Stimulated activated CD8-positive, alpha-beta memory T cell treated with anti-CD3 and anti-CD28 coated beads, Interleukin-15, amount 100 ng/mL, for 4 hours (primary cell): ENCODE data around the gene CENPP.
A peak's percentile ranks its signal among the peaks of the same experiment; 100 is the strongest.
"Not testable (repeated sequence)": the region's sequence is repeated elsewhere in the genome, so short reads cannot be mapped to it uniquely, and the experiment has no call there.

Experiments
- DNase-seq, 2 donors: peaks; one replicate each; pipeline ENCODE4 v3.0.0-alpha.2; 2020; ENCODE audit warnings: low read depth in 2 of 2

The CENPP gene

DNA sequence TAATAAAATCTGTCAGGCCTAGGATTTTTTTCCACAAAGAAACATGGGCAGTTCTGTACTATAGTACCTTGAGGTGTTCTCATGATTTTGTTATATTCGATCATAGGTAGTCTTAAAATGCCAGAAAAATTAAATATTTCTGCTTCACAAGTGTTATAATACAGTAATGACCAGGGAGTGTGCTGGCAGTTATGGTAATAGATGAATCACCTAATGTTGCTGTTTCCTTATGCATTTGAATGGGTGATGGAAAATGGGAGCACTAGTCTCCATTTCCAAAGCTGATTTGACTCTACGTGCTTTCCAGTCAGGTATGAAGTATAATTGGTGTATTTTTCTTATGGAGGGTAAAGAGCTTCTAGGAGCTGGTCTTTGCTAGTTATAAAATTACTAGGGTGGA lies 54.9 kb downstream of the CENPP start:
- no peak for DNase-seq

DNA sequence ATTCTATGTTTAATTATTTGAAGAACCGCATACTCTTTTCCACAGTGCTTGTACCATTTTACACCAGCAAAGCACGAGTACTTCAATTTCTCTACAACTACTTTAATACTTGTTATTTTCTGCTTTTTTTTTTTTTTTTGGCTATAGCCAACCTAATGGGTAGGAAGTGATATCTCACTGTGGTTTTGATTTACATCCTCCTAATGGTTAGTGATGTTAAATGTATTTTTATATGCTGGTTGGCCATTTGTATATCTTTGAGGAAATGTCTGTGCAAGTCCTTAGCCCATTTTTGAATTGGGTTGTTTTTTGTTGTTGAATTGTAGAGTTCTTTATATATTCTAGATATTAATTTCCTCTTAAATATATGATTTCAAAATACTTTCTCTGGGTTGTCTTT lies 56.0 kb downstream of the CENPP start:
- DNase-seq, result no peak

DNA sequence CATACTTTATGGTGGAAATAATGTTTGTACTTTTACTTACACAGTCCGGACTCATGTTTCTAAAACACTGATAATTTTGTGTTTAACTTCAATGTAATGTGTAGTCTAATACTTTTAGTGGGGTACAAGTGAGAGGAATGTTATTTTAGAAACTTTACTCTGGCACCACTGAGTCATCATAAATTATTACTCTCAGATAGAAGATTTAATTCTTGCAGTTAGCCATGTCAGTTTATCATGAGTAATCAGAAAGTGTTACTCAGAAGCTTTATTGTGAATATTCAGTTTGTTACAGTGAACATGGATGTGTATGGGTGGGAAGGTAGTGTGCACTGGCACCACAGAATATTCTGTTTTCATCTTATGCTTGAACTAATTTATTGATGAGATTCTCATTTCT lies 58.6 kb downstream of the CENPP start:
- no peak for DNase-seq

DNA sequence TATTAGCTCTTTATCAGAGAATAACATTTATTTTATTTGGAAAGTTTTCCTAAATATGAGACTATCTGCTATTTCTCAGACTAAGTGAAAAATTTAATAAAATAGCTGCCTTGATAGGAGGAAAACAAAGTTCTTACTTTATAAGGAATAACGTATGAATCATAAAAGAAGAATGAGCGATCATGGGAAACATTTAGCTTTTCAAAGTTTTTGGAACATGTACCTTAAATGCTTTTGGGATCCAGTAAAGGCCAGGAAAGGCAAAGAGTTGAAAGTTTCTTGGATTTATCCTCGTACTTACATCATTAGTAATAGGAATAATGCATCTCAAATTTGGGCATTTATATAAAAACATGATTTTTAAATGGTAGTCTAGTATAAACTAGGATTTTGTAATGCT lies 59.2 kb downstream of the CENPP start:
- DNase-seq, result no peak

DNA sequence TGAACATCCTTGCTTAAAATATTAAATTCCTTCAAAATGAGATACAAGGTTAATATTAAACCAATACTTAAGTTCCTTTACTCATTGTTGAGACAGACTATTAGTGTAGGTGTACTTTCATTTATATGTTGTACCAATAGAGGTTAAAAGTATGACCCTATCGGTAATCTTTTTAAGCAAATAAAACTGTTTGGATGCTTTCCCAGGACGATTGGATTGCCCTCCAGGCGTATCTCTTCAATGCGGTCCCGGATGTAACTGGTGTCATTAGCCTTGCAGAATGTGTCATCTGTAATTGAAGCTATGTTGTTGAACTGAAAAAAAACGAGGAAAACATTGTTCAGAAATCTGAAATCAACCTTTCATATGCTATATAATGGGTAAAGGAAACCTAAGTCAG lies 59.7 kb downstream of the CENPP start:
- no peak for DNase-seq

DNA sequence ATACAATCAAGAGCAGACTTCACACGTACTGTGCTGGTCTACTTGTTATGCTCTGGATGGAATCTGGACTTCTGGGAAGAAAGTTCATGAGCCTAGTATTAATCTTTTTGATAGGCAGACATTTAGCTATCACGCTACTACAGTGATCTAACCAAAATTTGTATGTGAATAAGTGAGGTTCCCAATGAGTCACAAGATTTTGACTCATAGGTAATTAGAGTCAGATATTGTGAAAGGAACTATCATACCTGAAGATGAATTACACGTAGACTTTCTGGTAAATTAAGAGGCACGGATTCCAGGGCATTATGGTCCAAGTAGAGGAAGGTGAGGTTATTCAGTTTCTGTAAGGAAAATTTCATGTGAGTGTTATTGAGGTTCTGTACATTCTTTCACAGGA lies 60.2 kb downstream of the CENPP start:
- no peak for DNase-seq

DNA sequence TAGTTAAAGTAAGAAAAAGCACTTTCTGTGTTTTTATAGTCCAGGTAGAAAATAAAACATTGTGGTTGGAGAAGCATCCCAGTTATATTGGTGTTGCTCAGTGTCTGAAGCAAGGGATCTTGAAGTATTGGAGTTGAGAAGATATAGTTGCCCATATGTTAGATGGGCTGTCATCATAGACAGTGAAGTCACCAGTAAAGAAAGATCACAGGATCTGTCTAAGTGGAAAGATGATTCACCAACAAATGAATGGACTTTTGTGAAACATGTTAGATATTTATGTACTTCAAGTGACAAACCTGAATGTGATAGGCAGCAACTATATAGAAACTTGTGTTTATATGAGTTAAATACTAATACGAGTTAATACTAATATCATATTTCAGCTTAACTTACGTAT lies 66.9 kb downstream of the CENPP start:
- no peak for DNase-seq

DNA sequence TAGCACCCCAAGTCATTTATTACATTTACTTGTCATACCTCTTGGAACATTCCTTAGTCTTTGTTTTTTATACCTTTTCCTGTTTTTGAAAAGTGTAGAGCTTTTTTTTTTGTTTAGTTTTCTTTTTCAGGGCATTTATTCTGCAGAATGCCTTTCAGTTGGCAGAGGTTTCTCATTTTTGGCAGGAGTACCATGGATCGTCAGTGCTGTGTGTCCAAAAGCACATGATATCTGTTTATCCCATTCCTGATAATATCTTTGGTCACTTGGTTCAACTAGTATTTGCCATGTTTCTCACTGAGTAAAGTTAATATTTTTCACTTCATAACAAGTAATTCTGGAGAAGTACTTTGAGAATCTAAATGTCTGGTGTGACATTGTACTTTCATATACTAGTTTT lies 67.9 kb downstream of the CENPP start:
- DNase-seq, result no peak

DNA sequence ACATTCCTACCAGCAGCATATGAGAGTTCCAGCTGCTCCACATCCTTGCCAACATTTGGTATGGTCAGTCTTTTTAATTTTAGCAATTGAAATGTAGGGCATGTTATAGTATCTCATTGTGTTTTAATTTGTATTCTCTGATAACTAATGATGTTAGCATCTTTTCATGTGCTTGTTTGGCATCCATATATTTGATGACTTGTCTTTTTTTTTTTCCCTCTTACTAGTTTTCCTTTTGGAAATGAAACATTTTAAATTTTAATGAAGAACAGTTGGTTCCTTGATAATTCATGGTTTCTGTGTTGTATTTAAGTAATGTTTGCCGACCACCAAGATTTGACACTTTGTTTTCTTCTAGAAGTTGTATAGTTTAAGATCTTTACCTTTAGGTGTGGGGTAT lies 69.9 kb downstream of the CENPP start:
- DNase-seq, result no peak

DNA sequence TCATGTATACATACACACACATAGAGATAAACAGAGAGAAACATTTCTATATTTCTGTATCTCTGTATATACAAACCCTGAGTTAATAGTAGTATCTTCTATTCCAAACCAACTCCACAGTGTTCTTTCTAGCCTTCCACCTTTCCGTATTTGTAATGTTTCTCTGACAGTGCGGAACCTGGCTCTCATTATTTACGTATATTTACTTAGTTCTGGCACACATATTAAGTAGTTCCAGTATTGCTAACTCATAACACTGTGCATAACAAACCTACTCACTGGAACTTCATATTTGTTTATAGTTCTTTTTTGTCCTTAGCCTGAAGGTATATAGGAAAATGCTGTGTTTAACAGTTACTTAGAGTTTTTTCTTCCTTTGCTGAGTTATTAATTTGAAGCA lies 72.1 kb downstream of the CENPP start:
- no peak for DNase-seq

DNA sequence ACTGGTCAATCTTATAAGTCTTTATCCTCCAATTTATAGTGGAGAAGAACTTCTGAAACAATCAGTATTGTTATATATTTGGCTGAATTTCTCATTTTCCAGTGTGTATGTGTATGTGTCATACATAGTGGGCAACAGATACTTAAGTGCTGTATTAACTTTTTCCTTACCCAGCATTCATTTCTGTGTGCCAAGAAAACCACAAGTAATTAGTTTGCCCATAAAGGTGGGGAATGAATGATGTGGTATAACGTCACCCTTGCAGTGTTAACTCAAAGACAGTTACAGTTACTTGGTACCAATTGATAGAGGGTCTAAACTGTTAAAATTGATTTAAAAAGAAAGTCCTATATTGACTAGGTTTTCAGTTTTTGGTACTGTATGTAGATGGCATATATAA lies 76.6 kb downstream of the CENPP start:
- DNase-seq, result no peak

DNA sequence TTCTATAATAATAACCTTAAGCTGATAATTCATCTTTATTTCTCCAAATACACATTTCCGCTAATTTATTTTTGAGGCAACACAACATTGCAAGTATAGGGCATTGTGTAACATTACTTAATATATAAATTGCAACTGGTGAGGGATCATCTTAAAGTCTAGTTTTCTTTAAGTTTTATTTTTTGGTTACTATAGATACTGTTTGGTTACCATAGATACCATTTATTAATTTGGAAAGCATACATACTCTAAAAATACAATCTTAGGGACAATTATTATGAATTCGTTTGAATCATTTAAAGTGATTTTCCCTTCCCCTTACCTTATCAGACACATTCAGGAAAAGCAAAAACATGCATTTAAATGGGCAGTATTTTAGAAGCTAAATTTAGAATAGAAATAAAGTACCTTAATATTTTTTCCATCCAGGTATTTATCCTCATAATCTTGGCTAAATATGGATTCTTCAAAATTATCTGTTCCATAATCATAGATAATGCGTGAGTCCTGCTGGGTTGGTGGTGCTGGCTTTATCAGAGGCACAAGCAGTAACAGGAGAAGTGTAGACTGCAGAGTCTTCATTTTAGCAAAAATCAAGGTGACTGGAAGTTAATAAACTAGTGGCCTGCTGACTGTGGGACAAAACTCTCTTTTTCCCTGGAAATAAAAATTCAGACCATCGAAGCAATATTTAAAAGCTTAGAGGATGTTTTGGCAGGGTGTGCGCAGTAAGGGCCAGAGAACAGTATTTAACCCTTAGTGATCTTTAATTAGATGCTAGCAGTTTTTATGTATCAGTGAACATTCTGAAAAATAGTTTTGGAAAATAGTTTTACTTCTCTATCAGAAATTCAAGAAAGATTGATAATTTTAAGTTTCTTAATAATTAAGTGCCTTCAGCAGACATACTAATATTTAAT lies 77.3 kb downstream of the CENPP start:
- no peak for DNase-seq

DNA sequence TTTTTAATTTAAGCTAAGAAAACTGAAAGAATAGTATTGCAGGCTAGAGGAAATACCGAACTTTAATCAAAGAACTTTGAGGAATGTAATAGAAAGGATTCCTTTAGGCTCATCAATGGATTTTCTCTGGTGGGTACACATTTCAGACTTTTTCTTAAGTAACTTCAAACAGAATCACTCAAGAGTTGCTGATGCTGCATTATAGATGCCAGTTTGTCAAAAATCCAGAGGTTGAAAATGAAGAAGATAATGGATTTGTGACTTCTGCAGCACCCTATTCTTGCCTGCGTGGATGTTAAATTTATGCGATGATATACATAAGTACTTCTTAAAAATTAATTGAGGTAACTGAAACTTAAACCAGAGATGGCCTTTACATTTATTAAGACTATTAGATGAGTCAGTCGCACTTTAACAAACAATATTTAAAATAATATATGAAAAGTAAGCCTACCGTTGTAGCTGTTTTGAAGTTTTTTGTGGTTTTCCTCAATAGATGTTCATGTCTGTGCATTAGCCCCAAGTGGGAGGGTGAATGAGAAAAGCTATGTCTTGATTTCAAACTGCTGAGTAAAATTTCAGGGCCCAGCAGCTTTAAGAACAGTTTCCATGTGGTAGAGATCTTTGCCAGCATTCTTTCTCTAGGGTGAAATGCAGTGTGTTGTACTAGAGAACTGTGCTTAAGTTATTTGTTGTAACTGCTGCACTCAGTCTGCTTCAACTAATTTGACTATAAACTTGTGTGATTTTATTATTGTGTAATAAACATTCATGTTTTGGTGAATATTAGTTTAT lies 78.5 kb downstream of the CENPP start, which contains the start of gene OGN:
Gene OGN, minus strand, starts transcription at position 537 of the 795 bp plus-strand sequence. CDS start 1,171 bp downstream, outside the sequence.
- DNase-seq, result no peak

DNA sequence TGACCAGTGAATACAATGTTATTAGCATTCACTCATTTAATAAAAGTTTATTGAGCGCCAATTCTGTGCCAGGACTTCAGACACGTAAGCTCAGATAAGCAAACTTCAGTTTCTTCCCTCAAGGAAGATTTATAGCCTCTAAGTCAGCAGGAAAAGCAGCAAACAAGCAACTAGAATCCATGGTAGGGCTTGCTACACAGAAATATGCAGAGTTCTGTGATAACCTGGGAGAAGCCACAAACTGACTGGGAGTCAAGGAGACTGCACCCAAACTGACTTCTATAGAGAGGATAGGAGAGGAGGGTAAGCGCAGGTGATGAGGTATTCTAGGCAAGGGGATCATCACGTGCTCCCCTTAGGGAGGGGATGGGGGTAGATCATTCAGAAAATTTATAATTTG lies 80.1 kb downstream of the CENPP start:
- DNase-seq, result no peak

DNA sequence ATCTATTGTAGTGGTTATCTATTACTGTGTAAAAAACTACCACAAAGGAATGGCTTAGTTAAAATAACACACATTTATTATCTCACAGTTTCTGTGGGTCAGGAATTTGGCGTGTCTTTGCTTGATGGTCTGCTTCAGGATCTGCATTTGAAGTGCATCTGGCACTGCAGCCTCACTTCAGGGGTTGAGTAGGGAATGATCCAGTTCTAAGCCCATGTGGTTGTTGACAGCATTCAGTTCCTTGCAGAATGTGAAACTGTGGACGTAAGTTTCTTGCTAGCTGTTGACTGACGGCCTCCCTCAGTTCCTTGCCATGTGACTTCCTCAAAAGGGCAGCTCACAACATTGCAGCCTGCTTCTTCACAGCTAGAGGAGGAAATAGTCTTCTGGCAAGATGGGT lies 80.7 kb downstream of the CENPP start:
- peak in 1 of 2 donors; percentile 2 for DNase-seq

DNA sequence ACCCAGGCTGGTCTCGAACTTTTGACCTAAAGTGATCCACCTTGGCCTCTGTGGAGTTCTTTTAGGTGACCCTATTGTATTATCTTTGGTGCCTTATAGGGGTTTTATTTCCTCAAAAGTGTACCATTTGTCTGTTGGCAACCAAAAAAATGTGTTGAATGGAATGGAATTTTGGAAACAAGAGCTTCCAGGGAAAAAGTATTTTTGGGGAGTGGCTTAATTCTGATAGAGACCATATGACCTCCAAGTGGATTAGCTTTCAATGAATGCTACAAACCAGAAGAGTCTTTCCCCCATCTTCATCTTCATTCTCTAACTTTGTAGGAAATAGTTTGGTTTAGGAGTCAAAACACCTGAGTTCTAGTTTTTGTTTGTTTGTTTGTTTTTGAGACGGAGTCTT lies 82.1 kb downstream of the CENPP start:
- no peak for DNase-seq

DNA sequence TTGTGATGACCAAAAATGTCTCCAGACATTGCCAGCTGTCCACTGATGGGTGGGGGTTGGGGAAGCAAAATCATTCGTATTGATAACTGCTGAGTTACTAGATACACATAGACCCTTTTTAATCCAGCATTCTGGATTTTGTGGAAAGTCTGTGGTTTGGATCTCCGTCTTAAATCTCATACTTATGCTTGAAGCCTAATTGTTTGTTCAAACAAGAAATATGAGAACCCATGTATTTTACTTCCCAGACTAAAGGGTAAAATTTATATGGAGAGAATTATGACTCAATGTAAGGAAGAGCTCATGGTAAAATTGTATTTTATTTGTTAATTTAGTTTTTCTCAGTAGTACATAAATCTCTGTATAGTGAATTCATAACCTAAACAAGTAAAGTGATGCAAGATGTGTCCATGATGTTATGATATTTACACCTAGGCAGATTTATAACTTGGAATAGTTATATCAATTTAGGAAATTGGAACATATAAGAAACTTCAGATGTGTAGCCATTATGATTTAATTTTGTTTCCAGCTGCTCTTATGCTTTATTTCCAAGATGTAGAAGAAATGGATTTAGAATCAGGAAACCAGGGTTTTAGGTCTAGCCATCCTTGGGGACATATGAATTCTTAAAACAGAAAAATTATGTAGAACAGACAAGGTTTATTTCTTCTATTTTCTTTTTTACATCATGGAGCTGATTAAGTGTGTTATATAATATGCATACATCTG lies 83.2 kb downstream of the CENPP start:
- no peak for DNase-seq

DNA sequence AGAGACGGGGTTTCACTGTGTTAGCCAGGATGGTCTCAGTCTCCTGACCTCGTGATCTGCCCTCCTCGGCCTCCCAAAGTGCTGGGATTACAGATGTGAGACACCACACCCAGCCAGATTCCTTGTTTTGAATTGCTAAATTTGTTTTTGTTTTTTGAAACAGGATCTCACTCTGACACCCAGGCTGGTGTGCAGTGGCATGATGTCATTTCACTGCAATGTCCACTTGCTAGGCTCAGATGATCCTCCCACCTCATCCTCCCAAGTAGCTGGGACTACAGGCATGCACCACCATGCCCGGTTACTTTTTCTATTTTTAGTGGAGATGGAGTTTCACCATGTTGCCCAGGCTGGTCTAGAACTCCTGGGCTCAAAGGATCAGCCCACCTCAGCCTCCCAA lies 85.4 kb downstream of the CENPP start:
- DNase-seq, result not testable (repeated sequence)

DNA sequence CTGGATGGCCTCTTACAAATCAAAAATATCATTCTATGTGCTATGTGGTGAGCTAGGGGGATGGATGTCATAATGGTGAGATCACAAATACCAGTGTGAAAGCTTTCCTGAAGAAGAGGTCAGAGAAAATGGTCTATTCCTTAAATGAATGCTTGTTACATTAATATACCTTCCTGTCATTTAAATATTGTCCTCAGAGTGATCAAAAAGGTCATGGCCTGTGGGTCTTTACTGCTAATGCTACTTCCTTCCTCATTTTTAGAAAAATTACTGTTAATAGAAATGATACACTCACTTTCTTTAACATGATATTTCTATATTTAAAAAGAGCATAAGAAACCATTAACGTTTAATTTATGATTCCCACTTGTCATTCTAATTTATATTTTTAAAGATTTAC lies 88.8 kb downstream of the CENPP start:
- no peak for DNase-seq

DNA sequence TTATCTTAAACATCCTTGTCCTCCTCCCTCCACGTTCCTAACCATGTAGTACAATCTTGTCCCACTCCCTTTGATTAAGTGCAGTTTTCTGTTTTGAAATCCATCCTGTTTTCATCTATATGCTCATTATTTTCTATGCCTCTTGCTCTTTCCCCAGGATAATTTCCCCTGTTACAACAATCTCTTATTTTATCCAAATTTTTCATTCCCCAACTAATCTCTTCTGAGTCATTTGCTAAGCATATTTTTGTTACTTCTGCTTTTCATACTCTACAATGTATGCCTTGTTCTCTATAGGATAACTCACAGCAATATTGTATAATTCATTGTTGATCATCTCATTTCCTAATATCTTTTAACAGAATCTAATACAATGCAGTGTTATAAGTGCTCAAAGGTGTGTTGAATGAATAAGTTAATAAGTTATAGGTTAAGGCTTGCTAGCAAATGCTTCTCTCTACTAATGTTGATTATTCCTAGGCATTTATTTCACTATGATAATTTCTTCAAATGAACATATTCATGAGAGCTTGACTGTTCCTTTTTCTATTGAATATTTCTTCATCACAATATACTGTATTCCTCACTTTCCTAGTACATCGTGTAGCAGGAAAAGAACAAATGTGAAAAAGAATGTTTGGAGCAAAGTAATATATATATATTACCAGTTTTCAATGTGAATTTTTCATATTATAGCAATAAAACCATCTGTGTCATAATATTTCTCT lies 97.0 kb downstream of the CENPP start:
- DNase-seq, result no peak

DNA sequence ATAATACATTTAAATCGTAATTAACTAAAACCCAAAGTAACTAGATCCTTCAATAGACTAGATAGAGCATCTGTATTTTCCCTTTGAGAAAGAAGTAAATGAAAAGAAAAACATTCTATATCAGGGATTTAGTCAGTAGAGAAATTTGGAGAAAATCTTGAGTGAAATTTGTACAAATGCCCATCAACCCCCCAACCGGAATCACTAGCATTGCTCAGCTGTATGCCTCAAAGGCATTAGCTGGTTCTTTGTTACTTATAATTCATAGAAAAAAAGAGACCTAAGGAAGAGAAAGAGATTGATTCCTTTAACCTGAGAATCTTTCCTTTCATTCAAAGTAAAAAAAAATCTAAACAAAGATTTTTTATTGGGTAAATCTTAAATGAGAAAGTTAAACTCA lies 97.9 kb downstream of the CENPP start:
- DNase-seq, result no peak

DNA sequence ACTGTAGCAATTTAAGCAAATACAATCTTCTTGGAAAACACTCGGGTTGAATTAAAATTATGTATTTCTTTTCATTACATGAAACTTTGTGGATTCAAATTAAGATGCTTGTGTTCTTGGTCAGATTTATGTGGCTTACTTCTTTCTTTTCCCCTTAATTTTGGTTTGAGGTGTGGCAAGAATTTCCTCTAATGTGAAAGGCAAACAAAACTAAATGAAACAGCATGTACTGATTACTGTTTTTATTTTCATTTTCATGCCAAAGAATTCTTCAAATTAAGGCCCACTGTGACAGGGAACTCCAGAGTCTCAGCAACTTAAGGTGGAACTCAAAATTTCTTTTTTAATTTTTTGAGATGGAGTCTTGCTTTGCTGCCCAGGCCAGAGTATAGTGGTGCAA lies 98.6 kb downstream of the CENPP start, which contains the start of gene OMD:
Gene OMD, minus strand, starts transcription at position 132 of the 400 bp plus-strand sequence. CDS start 6,913 bp downstream, outside the sequence.
- DNase-seq, result no peak
